ENCODE results near the gene EIF4A2. TPM values are rescaled to one million over a fixed set of nuclear protein-coding genes. Genes with fewer than 3 reads are reported as not detected.
"Not testable (repeated sequence)": the region's sequence is repeated elsewhere in the genome, so short reads cannot be mapped to it uniquely, and the experiment has no call there.

EIF4A2 gene
- total RNA-seq, 1 donor from 2014 or later, result 468 TPM

DNA sequence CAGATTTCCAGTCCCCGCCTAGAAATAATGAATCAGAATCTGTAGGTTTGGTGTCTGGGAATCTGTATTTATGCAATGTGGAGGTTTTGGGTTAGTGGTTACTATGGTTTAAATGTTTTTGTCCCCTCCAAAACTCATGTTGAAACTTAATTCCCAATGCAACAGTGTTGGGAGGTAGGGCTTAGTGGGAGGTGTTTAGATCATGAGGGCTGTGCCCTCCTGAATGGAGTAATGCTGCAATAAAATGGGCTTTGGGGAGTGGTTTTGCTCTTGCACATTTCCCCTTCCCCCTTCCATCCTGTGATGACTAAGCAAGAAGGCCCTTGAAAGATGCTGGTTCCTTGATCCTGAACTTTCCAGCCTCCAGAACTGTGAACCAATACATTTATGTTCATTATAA, 32.1 kb downstream of the EIF4A2 start:
- Histone ChIP-seq H3K36me3 (no peaks in the 10 kb centered on the region), H3K4me3 (no peak overlapping the region), H3K4me1 (no peaks in the 10 kb centered on the region), H3K9me3 (replicated peaks) (no peaks in the 10 kb centered on the region), H3K27me3 (ENCODE audit: low read depth) (peaks cover 21% of the 10 kb centered on the region), H3K27ac (replicated peaks) (no peak overlapping the region)
- no peak for DNase-seq
- TF ChIP-seq, protein P1, sequence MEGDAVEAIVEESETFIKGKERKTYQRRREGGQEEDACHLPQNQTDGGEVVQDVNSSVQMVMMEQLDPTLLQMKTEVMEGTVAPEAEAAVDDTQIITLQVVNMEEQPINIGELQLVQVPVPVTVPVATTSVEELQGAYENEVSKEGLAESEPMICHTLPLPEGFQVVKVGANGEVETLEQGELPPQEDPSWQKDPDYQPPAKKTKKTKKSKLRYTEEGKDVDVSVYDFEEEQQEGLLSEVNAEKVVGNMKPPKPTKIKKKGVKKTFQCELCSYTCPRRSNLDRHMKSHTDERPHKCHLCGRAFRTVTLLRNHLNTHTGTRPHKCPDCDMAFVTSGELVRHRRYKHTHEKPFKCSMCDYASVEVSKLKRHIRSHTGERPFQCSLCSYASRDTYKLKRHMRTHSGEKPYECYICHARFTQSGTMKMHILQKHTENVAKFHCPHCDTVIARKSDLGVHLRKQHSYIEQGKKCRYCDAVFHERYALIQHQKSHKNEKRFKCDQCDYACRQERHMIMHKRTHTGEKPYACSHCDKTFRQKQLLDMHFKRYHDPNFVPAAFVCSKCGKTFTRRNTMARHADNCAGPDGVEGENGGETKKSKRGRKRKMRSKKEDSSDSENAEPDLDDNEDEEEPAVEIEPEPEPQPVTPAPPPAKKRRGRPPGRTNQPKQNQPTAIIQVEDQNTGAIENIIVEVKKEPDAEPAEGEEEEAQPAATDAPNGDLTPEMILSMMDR (IDR thresholded peaks at IDR 0.05; ENCODE audit: borderline replicate concordance), result no peak
- intact Hi-C loops (cut with micrococcal nuclease), result no loop called here

DNA sequence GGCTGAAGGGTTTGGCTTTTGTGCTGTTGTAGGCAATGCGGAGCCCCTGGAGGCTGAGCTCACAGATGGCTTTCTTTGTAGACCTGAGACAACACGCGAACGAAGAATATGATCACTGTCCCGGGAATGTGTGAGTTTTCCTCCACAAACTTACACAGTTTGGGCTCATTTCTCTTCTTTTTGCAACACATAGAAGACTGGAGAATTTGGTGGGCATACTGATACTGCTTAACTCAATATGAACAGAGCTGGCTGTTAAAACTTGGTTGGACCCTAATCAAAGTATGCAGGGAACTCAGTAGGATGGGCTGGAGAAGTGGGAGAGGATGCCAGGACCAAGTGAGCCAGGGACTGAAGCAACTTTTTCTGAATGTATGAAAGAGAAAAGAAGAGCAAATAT, 35.1 kb downstream of the EIF4A2 start:
- intact Hi-C loops (cut with micrococcal nuclease), result no loop called here
- Histone ChIP-seq H3K36me3 (no peaks in the 10 kb centered on the region), H3K9me3 (replicated peaks) (no peaks in the 10 kb centered on the region), H3K4me1 (no peaks in the 10 kb centered on the region), H3K27ac (replicated peaks) (no peak overlapping the region), H3K27me3 (ENCODE audit: low read depth) (peaks cover 8% of the 10 kb centered on the region), H3K4me3 (no peak overlapping the region)
- TF ChIP-seq, protein P1 (IDR thresholded peaks at IDR 0.05; ENCODE audit: borderline replicate concordance), result no peak
- no peak for DNase-seq

DNA sequence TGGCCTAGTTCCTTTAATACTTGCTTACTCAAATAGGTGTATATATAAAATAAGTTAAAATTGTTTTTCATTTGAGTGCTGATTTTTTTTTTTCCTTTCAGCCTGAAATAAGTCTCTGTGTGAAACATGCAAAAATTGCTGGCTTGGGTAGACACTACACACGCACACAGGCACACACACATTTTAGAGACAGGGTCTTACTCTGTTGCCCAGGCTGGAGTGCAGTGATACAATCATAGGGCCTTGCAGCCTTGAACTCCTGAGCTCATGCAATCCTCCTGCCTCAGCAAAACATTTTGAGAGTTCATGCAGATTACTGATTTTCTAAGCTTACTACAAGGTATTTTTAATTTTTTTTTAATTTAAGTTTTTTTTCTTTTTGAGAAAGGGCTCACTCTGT, 35.6 kb downstream of the EIF4A2 start:
- intact Hi-C loops (cut with micrococcal nuclease), result no loop called here

DNA sequence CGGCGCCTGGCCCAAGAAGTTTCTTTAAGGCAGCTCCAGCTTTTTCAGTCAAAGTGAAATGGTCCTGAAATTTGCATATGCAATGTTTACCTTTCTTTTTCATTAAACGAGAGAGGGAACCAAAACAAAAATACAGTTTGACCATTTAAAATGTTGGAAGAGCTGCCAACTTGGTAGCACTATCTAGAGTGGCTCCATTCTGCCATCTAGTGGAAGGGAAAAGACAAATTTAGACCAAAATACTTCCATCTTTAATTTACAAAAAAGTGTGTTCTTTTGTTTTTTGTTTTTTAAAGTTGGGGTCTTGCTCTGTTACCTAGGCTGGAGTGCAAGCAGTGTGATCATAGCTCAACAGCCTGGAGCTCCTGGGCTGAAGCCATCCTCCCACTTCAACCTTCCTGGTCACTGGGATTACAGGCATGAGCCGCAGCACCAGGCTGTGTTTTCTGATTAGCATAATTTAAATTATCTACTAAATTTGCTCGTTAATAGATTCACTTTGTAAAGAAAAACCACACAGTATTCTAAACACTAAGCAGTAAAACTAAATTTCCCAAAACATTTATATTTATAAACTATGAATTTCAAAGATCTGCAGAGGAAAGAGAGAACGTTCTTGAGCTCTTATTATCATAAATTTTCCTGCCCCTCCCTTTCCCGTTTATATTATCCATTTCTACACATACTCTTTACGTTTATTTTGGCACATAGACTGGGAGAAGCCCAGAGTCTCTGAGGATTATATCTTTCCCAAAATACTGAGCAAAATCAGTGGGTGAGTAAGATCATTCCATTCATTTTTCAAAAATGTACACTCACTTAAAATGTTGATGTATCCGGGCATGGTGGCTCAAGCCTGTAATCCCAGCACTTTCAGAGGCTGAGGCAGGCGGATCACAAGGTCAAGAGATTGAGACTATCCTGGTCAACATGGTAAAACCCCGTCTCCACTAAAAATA, 38.3 kb downstream of the EIF4A2 start:
- peaks cover 31% of the 10 kb centered on the region for H3K27me3 ChIP-seq (ENCODE audit: low read depth)
- intact Hi-C loops (cut with micrococcal nuclease), result no loop called here

More for the DNA sequence above, 35.6 kb downstream of the EIF4A2 start:
- H3K27me3 ChIP-seq (ENCODE audit: low read depth), result peaks cover 7% of the 10 kb centered on the region
- no peaks in the 10 kb centered on the region for H3K4me1 ChIP-seq
- DNase-seq, result no peak
- no peaks in the 10 kb centered on the region for H3K36me3 ChIP-seq
- H3K4me3 ChIP-seq, result no peak overlapping the region
- no peak overlapping the region for H3K27ac ChIP-seq (replicated peaks)
- TF ChIP-seq, protein P1 (IDR thresholded peaks at IDR 0.05; ENCODE audit: borderline replicate concordance), result no peak
- no peaks in the 10 kb centered on the region for H3K9me3 ChIP-seq (replicated peaks)

DNA sequence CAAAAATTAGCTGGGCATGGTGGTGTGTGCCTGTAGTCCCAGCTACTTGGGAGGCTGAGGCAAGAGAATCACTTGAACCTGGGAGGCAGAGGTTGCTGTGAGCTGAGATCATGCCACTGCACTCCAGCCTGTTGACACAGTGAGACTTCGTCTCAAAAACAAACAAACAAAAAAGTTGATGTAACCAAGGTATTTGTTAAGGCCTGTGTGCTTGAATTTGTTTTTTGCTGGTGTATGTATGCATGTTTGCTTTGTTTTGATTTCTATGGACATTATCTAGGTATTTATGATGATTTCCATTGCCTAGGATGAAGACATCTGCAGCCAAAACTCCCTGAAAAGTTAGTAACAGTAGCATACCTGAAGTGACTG, 39.0 kb downstream of the EIF4A2 start:
- intact Hi-C loops (cut with micrococcal nuclease); H3K36me3 ChIP-seq; H3K9me3 ChIP-seq (replicated peaks): not testable (repeated sequence)

More for the DNA sequence above, 38.3 kb downstream of the EIF4A2 start:
- TF ChIP-seq, protein P1 (IDR thresholded peaks at IDR 0.05; ENCODE audit: borderline replicate concordance), result peak; percentile 76
- Histone ChIP-seq H3K4me1 (peaks cover 13% of the 10 kb centered on the region), H3K9me3 (replicated peaks) (no peaks in the 10 kb centered on the region), H3K36me3 (no peaks in the 10 kb centered on the region), H3K4me3 (no peak overlapping the region), H3K27ac (replicated peaks) (no peak overlapping the region)
- DNase-seq, result no peak

DNA sequence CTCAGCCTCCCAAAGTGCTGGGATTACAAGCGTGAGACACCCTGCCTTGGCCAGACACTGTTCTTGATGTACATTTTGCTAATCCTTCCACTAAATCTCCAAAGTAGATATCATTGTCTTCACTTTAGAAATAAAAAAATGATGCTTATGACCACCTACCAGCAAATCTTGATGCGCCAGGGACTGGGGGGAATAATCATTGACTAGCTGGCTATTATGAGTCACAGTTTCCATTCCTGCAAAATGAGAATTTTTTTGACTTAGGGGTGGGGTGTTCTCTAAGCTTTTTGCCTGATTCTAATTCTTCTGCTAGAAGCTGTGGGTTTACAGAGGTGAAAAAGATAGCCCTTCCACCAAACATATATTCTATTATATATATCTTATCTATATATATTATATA, 40.0 kb downstream of the EIF4A2 start:
- no peak for DNase-seq
- TF ChIP-seq, protein P1 (IDR thresholded peaks at IDR 0.05; ENCODE audit: borderline replicate concordance), result no peak
- Histone ChIP-seq H3K27me3 (ENCODE audit: low read depth) (peaks cover 39% of the 10 kb centered on the region), H3K4me3 (no peak overlapping the region), H3K9me3 (replicated peaks) (no peaks in the 10 kb centered on the region), H3K36me3 (no peaks in the 10 kb centered on the region), H3K4me1 (peaks cover 26% of the 10 kb centered on the region), H3K27ac (replicated peaks) (no peak overlapping the region)
- intact Hi-C loops (cut with micrococcal nuclease), result no loop called here

More for the DNA sequence above, 39.0 kb downstream of the EIF4A2 start:
- H3K27me3 ChIP-seq (ENCODE audit: low read depth), result peaks cover 33% of the 10 kb centered on the region
- DNase-seq; H3K4me3 ChIP-seq; H3K27ac ChIP-seq (replicated peaks): not testable (repeated sequence)
- peaks cover 20% of the 10 kb centered on the region for H3K4me1 ChIP-seq

Data from left ventricle myocardium inferior (tissue), 1 donor.